ENCODE measurements around the gene FLOT2.
A peak's percentile ranks its signal among the peaks of the same experiment; 100 is the strongest.

Gene FLOT2

GRCh38 chr17:28865946-28866752, 31.4 kb downstream of the FLOT2 start:
- no peak overlapping the region for H3K4me3 ChIP-seq
- DNase-seq (ENCODE audit: low spot score in 2 of 2) = no peak
- no peaks in the 10 kb centered on the region for H3K9me3 ChIP-seq
- H3K27me3 ChIP-seq (ENCODE audit: low read depth) = no peaks in the 10 kb centered on the region
- in situ Hi-C loops (cut with MboI; ENCODE audit: low sequenced_read_pairs) = no loop called here
- H3K36me3 ChIP-seq (replicated peaks) = no peaks in the 10 kb centered on the region; the same call in 1 of the 2 replicates
- no peaks in the 10 kb centered on the region for H3K4me1 ChIP-seq

- H3K9me3 ChIP-seq = no peaks in the 10 kb centered on the region
- H3K36me3 ChIP-seq (replicated peaks) = peaks cover 7% of the 10 kb centered on the region
- H3K4me3 ChIP-seq = no peak overlapping the region
- H3K27me3 ChIP-seq (ENCODE audit: low read depth) = no peaks in the 10 kb centered on the region
- in situ Hi-C loops (cut with MboI; ENCODE audit: low sequenced_read_pairs) = no loop called here
- DNase-seq (ENCODE audit: low spot score in 2 of 2) = no peak
- no peaks in the 10 kb centered on the region for H3K4me1 ChIP-seq
Observed at GRCh38 chr17:28864991-28865849, 32.3 kb downstream of the FLOT2 start.

- H3K27me3 ChIP-seq (ENCODE audit: low read depth) = no peaks in the 10 kb centered on the region
- peaks cover 11% of the 10 kb centered on the region for H3K36me3 ChIP-seq (replicated peaks)
- in situ Hi-C loops (cut with MboI; ENCODE audit: low sequenced_read_pairs) = no loop called here
- no peaks in the 10 kb centered on the region for H3K9me3 ChIP-seq
- no peak for DNase-seq (ENCODE audit: low spot score in 2 of 2)
- no peaks in the 10 kb centered on the region for H3K4me1 ChIP-seq
- H3K4me3 ChIP-seq = no peak overlapping the region
Observed at GRCh38 chr17:28863953-28864352, 33.6 kb downstream of the FLOT2 start.

- Histone ChIP-seq H3K36me3 (replicated peaks) (peaks cover 24% of the 10 kb centered on the region), H3K4me1 (no peaks in the 10 kb centered on the region), H3K27me3 (ENCODE audit: low read depth) (no peaks in the 10 kb centered on the region), H3K4me3 (no peak overlapping the region), H3K9me3 (no peaks in the 10 kb centered on the region)
- in situ Hi-C loops (cut with MboI; ENCODE audit: low sequenced_read_pairs) = no loop called here
- no peak for DNase-seq (ENCODE audit: low spot score in 2 of 2)
Observed at GRCh38 chr17:28862561-28862960, 35.0 kb downstream of the FLOT2 start.

GRCh38 chr17:28861393-28862203, 35.9 kb downstream of the FLOT2 start:
- H3K9me3 ChIP-seq = no peaks in the 10 kb centered on the region
- peaks cover 28% of the 10 kb centered on the region for H3K36me3 ChIP-seq (replicated peaks)
- H3K4me3 ChIP-seq = no peak overlapping the region
- H3K4me1 ChIP-seq = no peaks in the 10 kb centered on the region
- in situ Hi-C loops (cut with MboI; ENCODE audit: low sequenced_read_pairs) = no loop called here
- H3K27me3 ChIP-seq (ENCODE audit: low read depth) = no peaks in the 10 kb centered on the region
- no peak for DNase-seq (ENCODE audit: low spot score in 2 of 2)

GRCh38 chr17:28860363-28860808, 37.1 kb downstream of the FLOT2 start:
- Histone ChIP-seq H3K4me1 (peaks cover 5% of the 10 kb centered on the region), H3K36me3 (replicated peaks) (peaks cover 31% of the 10 kb centered on the region), H3K9me3 (no peaks in the 10 kb centered on the region), H3K27me3 (ENCODE audit: low read depth) (no peaks in the 10 kb centered on the region), H3K4me3 (no peak overlapping the region)
- no peak for DNase-seq (ENCODE audit: low spot score in 2 of 2)
- in situ Hi-C loops (cut with MboI; ENCODE audit: low sequenced_read_pairs) = no loop called here

GRCh38 chr17:28858801-28859355, 38.7 kb downstream of the FLOT2 start:
- Histone ChIP-seq H3K4me3 (no peak overlapping the region), H3K9me3 (no peaks in the 10 kb centered on the region), H3K27me3 (ENCODE audit: low read depth) (no peaks in the 10 kb centered on the region), H3K36me3 (replicated peaks) (peaks cover 31% of the 10 kb centered on the region), H3K4me1 (peaks cover 9% of the 10 kb centered on the region)
- no peak for DNase-seq (ENCODE audit: low spot score in 2 of 2)
- in situ Hi-C loops (cut with MboI; ENCODE audit: low sequenced_read_pairs) = no loop called here

GRCh38 chr17:28857905-28858800, 39.4 kb downstream of the FLOT2 start:
- DNase-seq (ENCODE audit: low spot score in 2 of 2) = no peak
- Histone ChIP-seq H3K4me1 (peaks cover 9% of the 10 kb centered on the region), H3K9me3 (no peaks in the 10 kb centered on the region), H3K27me3 (ENCODE audit: low read depth) (no peaks in the 10 kb centered on the region), H3K4me3 (no peak overlapping the region), H3K36me3 (replicated peaks) (peaks cover 31% of the 10 kb centered on the region)
- in situ Hi-C loops (cut with MboI; ENCODE audit: low sequenced_read_pairs) = no loop called here

GRCh38 chr17:28856028-28856574, 41.4 kb downstream of the FLOT2 start:
- Histone ChIP-seq H3K27me3 (ENCODE audit: low read depth) (no peaks in the 10 kb centered on the region), H3K36me3 (replicated peaks) (peaks cover 31% of the 10 kb centered on the region), H3K9me3 (no peaks in the 10 kb centered on the region), H3K4me3 (peak overlapping the region; percentile 86; the same call in 1 of the 2 replicates), H3K4me1 (peaks cover 9% of the 10 kb centered on the region)
- in situ Hi-C loops (cut with MboI; ENCODE audit: low sequenced_read_pairs) = no loop called here
- DNase-seq (ENCODE audit: low spot score in 2 of 2) = no peak

GRCh38 chr17:28855336-28855679, 42.2 kb downstream of the FLOT2 start:
- H3K36me3 ChIP-seq (replicated peaks) = peaks cover 25% of the 10 kb centered on the region
- H3K4me1 ChIP-seq = peaks cover 9% of the 10 kb centered on the region
- no peaks in the 10 kb centered on the region for H3K9me3 ChIP-seq
- no peak for DNase-seq (ENCODE audit: low spot score in 2 of 2)
- no peaks in the 10 kb centered on the region for H3K27me3 ChIP-seq (ENCODE audit: low read depth)
- peak overlapping the region; percentile 86 for H3K4me3 ChIP-seq
- in situ Hi-C loops (cut with MboI; ENCODE audit: low sequenced_read_pairs) = no loop called here

- DNase-seq (ENCODE audit: low spot score in 2 of 2) = peak; percentile 76 to 88
- in situ Hi-C loops (cut with MboI; ENCODE audit: low sequenced_read_pairs) = no loop called here
Observed at GRCh38 chr17:28854457-28855335, 42.8 kb downstream of the FLOT2 start, which contains the start of gene ERAL1. Gene ERAL1, plus strand, starts transcription at chr17:28855016. Its CDS starts 19 bp downstream, at chr17:28855035.

More at GRCh38 chr17:28854457-28855335, 42.8 kb downstream of the FLOT2 start, which contains the start of gene ERAL1:
- Histone ChIP-seq H3K4me3 (peak within 1 kb of the TSS; percentile 86), H3K9me3 (no peaks in the 10 kb centered on the region), H3K27me3 (ENCODE audit: low read depth) (no peaks in the 10 kb centered on the region), H3K36me3 (replicated peaks) (peaks cover 23% of the 10 kb centered on the region), H3K4me1 (peaks cover 9% of the 10 kb centered on the region)
